OCI-M2 (cell line): ENCODE data around the gene PTPRD.

Experiments used
- DNase-seq: peaks from one replicate; lab custom pipeline; 2025; ENCODE audit not compliant: unreplicated experiment; lab: John Stamatoyannopoulos, UW

PTPRD gene

GRCh38 chr9:8329561-8330283 lies 2283.1 kb downstream of the PTPRD start:
- no peak for DNase-seq

GRCh38 chr9:8315211-8315610 lies 2297.6 kb downstream of the PTPRD start:
- no peak for DNase-seq

- no peak for DNase-seq
Observed at GRCh38 chr9:8309258-8309657, 2303.5 kb downstream of the PTPRD start.

GRCh38 chr9:8304720-8305119 lies 2308.1 kb downstream of the PTPRD start:
- no peak for DNase-seq

- no peak for DNase-seq
Observed at GRCh38 chr9:8301296-8301695, 2311.5 kb downstream of the PTPRD start.

- DNase-seq = no peak
Observed at GRCh38 chr9:8297047-8297446, 2315.8 kb downstream of the PTPRD start.

GRCh38 chr9:8292657-8293056 lies 2320.1 kb downstream of the PTPRD start:
- DNase-seq = no peak

GRCh38 chr9:8289681-8290080 lies 2323.1 kb downstream of the PTPRD start:
- DNase-seq = no peak

GRCh38 chr9:8287970-8288369 lies 2324.8 kb downstream of the PTPRD start:
- DNase-seq = no peak

GRCh38 chr9:8287501-8287900 lies 2325.3 kb downstream of the PTPRD start:
- DNase-seq = no peak

- no peak for DNase-seq
Observed at GRCh38 chr9:8284884-8285283, 2327.9 kb downstream of the PTPRD start.

- no peak for DNase-seq
Observed at GRCh38 chr9:8282535-8282934, 2330.3 kb downstream of the PTPRD start.

- no peak for DNase-seq
Observed at GRCh38 chr9:8280811-8281210, 2332.0 kb downstream of the PTPRD start.

GRCh38 chr9:8278048-8278447 lies 2334.8 kb downstream of the PTPRD start:
- DNase-seq = no peak

GRCh38 chr9:8270235-8270634 lies 2342.6 kb downstream of the PTPRD start:
- DNase-seq = no peak

GRCh38 chr9:8268881-8269280 lies 2343.9 kb downstream of the PTPRD start:
- DNase-seq = no peak

GRCh38 chr9:8268216-8268878 lies 2344.5 kb downstream of the PTPRD start:
- no peak for DNase-seq

GRCh38 chr9:8267636-8268035 lies 2345.2 kb downstream of the PTPRD start:
- DNase-seq = no peak

- no peak for DNase-seq
Observed at GRCh38 chr9:8266861-8267260, 2345.9 kb downstream of the PTPRD start.

- DNase-seq = no peak
Observed at GRCh38 chr9:8265281-8265680, 2347.5 kb downstream of the PTPRD start.
